Right atrium auricular region (tissue), 2 donors: ENCODE measurements around the gene TOMM40. TPM values are rescaled to one million over a fixed set of nuclear protein-coding genes. Genes with fewer than 3 reads are reported as not detected.

Experiments
- DNase-seq: peaks from one replicate; pipeline ENCODE4 v3.0.0-alpha.2; 2019; ENCODE audit warnings: low spot score
- H3K27ac ChIP-seq, 2 donors: fragments of 200-600 bp; sonication (generic); 1 replicate in 1 of 2; 2 replicates in 1 of 2; pipeline ENCODE4 v1.5.1; 2016 to 2019
- H3K27me3 ChIP-seq, 2 donors: fragments of 200-600 bp; sonication (generic); one replicate each; pipeline versions ENCODE4 v1.5.1 to v1.6.0; 2017 to 2019
- H3K36me3 ChIP-seq: fragments of 200-600 bp; sonication (generic); one replicate; pipeline ENCODE4 v1.5.1; 2016
- H3K4me1 ChIP-seq, 2 donors: fragments of 200-600 bp; sonication (generic); one replicate each; pipeline versions ENCODE4 v1.5.1 to v1.6.0; 2017 to 2019
- H3K4me3 ChIP-seq, 2 donors: fragments of 200-600 bp; sonication (generic); 1 replicate in 1 of 2; 2 replicates in 1 of 2; pipeline ENCODE4 v1.5.1; 2017 to 2019; ENCODE audit warnings: mild to moderate bottlenecking in 1 of 2, moderate library complexity in 1 of 2
- H3K9me3 ChIP-seq, 2 donors: fragments of 200-600 bp; sonication (generic); one replicate each; pipeline ENCODE4 v1.5.1; 2019
- CTCF ChIP-seq, 2 donors: fragments of 200-600 bp; sonication (generic); IDR thresholded peaks; one replicate each; pipeline ENCODE4 v1.5.1; 2019; ENCODE audit warnings: antibody characterized with exemption in 2 of 2
- total RNA-seq, 2 donors: library from RNA; depleted of rRNA; stranded (reverse); fragments of >200 nt; gene quantifications; one replicate each; pipeline ENCODE4 v1.1.0, GENCODE V29; 2016

Gene TOMM40
- total RNA-seq, 2 donors from 2014 or later = 33.7 to 39.0 TPM

- Histone ChIP-seq H3K27me3 (no peaks in the 10 kb centered on the region), H3K4me3 (no peak overlapping the region), H3K4me1 (peaks cover 0 to 7% of the 10 kb centered on the region in 2 donors), H3K36me3 (peaks cover 9% of the 10 kb centered on the region), H3K9me3 (no peaks in the 10 kb centered on the region), H3K27ac (no peak overlapping the region)
- DNase-seq = no peak
- no peak for TF ChIP-seq CTCF (IDR thresholded peaks at IDR 0.05)
Measured at GRCh38 chr19:44947041-44947581, 56.1 kb downstream of the TOMM40 start.

- Histone ChIP-seq H3K4me1 (peaks cover 0 to 7% of the 10 kb centered on the region in 2 donors), H3K9me3 (no peaks in the 10 kb centered on the region), H3K27ac (no peak overlapping the region), H3K27me3 (no peaks in the 10 kb centered on the region), H3K4me3 (no peak overlapping the region), H3K36me3 (peaks cover 9% of the 10 kb centered on the region)
- no peak for TF ChIP-seq CTCF (IDR thresholded peaks at IDR 0.05)
- DNase-seq = no peak
Measured at GRCh38 chr19:44948237-44948636, 57.2 kb downstream of the TOMM40 start.

GRCh38 chr19:44948763-44949374 lies 57.8 kb downstream of the TOMM40 start:
- H3K9me3 ChIP-seq = no peaks in the 10 kb centered on the region
- H3K27ac ChIP-seq = no peak overlapping the region
- no peak for DNase-seq
- H3K36me3 ChIP-seq = peaks cover 9% of the 10 kb centered on the region
- H3K4me1 ChIP-seq = peaks cover 0 to 12% of the 10 kb centered on the region in 2 donors
- H3K4me3 ChIP-seq = no peak overlapping the region
- no peak for TF ChIP-seq CTCF (IDR thresholded peaks at IDR 0.05)
- H3K27me3 ChIP-seq = no peaks in the 10 kb centered on the region

- Histone ChIP-seq H3K27ac (no peak overlapping the region), H3K36me3 (peaks cover 9% of the 10 kb centered on the region), H3K4me1 (peaks cover 0 to 19% of the 10 kb centered on the region in 2 donors), H3K4me3 (no peak overlapping the region), H3K9me3 (no peaks in the 10 kb centered on the region), H3K27me3 (no peaks in the 10 kb centered on the region)
- TF ChIP-seq CTCF (IDR thresholded peaks at IDR 0.05) = no peak
- DNase-seq = no peak
Measured at GRCh38 chr19:44949550-44949949, 58.5 kb downstream of the TOMM40 start.

- H3K4me3 ChIP-seq = no peak overlapping the region
- TF ChIP-seq CTCF (IDR thresholded peaks at IDR 0.05) = peak; percentile 89 to 92
Measured at GRCh38 chr19:44951179-44952159, 60.4 kb downstream of the TOMM40 start.

More at GRCh38 chr19:44951179-44952159, 60.4 kb downstream of the TOMM40 start:
- peak overlapping the region in 1 of 2 donors; percentile 13 for H3K27ac ChIP-seq
- no peaks in the 10 kb centered on the region for H3K27me3 ChIP-seq
- H3K9me3 ChIP-seq = no peaks in the 10 kb centered on the region
- peaks cover 9% of the 10 kb centered on the region for H3K36me3 ChIP-seq
- peaks cover 0 to 27% of the 10 kb centered on the region in 2 donors for H3K4me1 ChIP-seq
- DNase-seq = peak; percentile 78

Other genes starting within 250 kb of the TOMM40 start
- 100 to 1,000 TPM in 1 of 2 donors, 10 to 100 TPM in 1; 72.4 to 104 TPM for gene PVR, start 247.3 kb upstream of the TOMM40 start, total RNA-seq
- gene CEACAM19, start 219.8 kb upstream of the TOMM40 start, total RNA-seq = 1 to 10 TPM; 2.3 to 3.1 TPM
- gene CEACAM16, start 192.1 kb upstream of the TOMM40 start, total RNA-seq = not detected
- gene BCL3, start 142.5 kb upstream of the TOMM40 start, total RNA-seq = 10 to 100 TPM; 15.3 to 25.2 TPM
- not detected for gene CBLC, start 113.4 kb upstream of the TOMM40 start, total RNA-seq
- gene BCAM, start 82.2 kb upstream of the TOMM40 start, total RNA-seq = 100 to 1,000 TPM in 1 of 2 donors, 10 to 100 TPM in 1; 82.1 to 102 TPM
- gene NECTIN2, start 45.0 kb upstream of the TOMM40 start, total RNA-seq = 10 to 100 TPM; 65.1 to 95.7 TPM
- 100 to 1,000 TPM in 1 of 2 donors, 10 to 100 TPM in 1; 85.3 to 403 TPM for gene APOE, start 14.5 kb downstream of the TOMM40 start, total RNA-seq
- gene APOC1, start 23.4 kb downstream of the TOMM40 start, total RNA-seq = 1 to 10 TPM; 3.6 to 6.5 TPM
- not detected for gene APOC4, start 51.0 kb downstream of the TOMM40 start, total RNA-seq
- not detected for gene APOC2, start 54.8 kb downstream of the TOMM40 start, total RNA-seq
- gene CLPTM1, start 64.1 kb downstream of the TOMM40 start, total RNA-seq = 10 to 100 TPM; 75.9 to 83.5 TPM
- 1 to 10 TPM; 1.3 to 3.1 TPM for gene RELB, start 110.2 kb downstream of the TOMM40 start, total RNA-seq
- gene CLASRP, start 147.8 kb downstream of the TOMM40 start, total RNA-seq = 10 to 100 TPM; 29.6 to 31.3 TPM
- gene ZNF296, start 185.2 kb downstream of the TOMM40 start, total RNA-seq = under 1 TPM in 1 of 2 donors, not detected in 1; 0.43 TPM
- gene GEMIN7, start 188.0 kb downstream of the TOMM40 start, total RNA-seq = 10 to 100 TPM; 11.3 to 20.0 TPM
- gene PPP1R37, start 201.9 kb downstream of the TOMM40 start, total RNA-seq = 10 to 100 TPM; 21.7 to 22.9 TPM